ENCODE results near the gene PTGDR.

GRCh38 chr14:52298795-52299194 is 31.3 kb downstream of the PTGDR start:
- TF ChIP-seq CTCF (IDR thresholded peaks at IDR 0.05; ENCODE audit: poor library complexity, severe bottlenecking) (no peak), TAF1 (IDR thresholded peaks at IDR 0.05; ENCODE audit: low read depth) (no peak), POLR2AphosphoS5 (IDR thresholded peaks at IDR 0.05) (no peak), EZH2 (IDR thresholded peaks at IDR 0.05; ENCODE audit: borderline replicate concordance, insufficient read depth, low read length, poor library complexity, severe bottlenecking) (no peak), EP300 (conservative IDR thresholded peaks at IDR 0.05; ENCODE audit: poor library complexity, severe bottlenecking) (no peak), RAD21 (conservative IDR thresholded peaks at IDR 0.05) (no peak)
- TF ChIP-seq, protein P1, sequence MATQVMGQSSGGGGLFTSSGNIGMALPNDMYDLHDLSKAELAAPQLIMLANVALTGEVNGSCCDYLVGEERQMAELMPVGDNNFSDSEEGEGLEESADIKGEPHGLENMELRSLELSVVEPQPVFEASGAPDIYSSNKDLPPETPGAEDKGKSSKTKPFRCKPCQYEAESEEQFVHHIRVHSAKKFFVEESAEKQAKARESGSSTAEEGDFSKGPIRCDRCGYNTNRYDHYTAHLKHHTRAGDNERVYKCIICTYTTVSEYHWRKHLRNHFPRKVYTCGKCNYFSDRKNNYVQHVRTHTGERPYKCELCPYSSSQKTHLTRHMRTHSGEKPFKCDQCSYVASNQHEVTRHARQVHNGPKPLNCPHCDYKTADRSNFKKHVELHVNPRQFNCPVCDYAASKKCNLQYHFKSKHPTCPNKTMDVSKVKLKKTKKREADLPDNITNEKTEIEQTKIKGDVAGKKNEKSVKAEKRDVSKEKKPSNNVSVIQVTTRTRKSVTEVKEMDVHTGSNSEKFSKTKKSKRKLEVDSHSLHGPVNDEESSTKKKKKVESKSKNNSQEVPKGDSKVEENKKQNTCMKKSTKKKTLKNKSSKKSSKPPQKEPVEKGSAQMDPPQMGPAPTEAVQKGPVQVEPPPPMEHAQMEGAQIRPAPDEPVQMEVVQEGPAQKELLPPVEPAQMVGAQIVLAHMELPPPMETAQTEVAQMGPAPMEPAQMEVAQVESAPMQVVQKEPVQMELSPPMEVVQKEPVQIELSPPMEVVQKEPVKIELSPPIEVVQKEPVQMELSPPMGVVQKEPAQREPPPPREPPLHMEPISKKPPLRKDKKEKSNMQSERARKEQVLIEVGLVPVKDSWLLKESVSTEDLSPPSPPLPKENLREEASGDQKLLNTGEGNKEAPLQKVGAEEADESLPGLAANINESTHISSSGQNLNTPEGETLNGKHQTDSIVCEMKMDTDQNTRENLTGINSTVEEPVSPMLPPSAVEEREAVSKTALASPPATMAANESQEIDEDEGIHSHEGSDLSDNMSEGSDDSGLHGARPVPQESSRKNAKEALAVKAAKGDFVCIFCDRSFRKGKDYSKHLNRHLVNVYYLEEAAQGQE (IDR thresholded peaks at IDR 0.05; ENCODE audit: borderline replicate concordance), result no peak
